Measurements from ENCODE around the gene HDAC11. TPM values are rescaled to one million over a fixed set of nuclear protein-coding genes. Genes with fewer than 3 reads are reported as not detected.

HDAC11 gene
- total and polyA plus RNA-seq, 2 of the 13 experiments (the other 11 are each of a cell fraction or from before 2014, with no cell fraction given), result 13.7 to 33.1 TPM

DNA sequence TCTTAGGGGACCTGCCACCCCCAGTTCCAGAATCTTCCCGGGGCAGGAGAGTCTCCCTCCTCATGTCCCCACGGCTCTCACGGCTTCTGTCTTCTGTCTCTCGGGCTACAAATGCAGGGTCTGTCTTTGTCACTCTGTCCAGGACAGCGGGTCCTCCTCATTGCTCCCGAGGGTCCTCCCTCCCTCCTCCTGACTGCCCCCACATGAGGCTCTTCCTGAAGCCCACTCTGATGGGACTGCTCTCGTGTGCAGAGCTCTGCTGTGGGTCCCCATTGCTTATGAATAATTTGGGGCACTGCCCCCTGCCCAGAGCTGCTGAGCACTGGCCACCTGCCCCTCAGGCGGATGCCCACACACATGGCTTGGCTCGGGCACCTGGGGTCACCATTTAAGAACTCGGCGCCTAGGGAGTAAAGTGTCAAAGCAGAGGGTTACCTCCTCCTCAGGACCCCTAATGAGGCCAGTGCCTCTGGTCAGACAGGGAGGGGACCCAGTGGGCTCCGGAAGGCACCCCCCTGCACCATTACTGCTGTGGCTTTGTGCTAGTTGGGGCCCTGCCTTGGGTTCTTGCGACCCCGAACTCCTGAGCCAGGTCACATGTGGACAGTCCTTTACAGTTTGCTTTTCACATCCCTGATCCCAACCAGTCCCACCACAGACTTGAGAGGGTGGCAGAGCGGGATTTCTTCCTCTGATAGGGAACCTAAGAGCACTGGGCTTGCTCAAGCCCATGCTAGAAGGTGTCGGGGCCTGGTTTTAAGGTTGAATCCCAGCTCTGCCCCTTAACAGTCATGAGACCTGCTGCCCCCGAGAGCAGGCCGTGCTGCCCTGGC lies 22.1 kb downstream of the HDAC11 start:
- intact Hi-C loops (cut with micrococcal nuclease; ENCODE audit: unreplicated experiment), result no loop called here
- no peak for FAIRE-seq
- no peak overlapping the region for H3K27ac ChIP-seq (ENCODE audit: extremely low read length, insufficient read depth, low read length)
- H3K27me3 ChIP-seq (ENCODE audit: control insufficient read depth in 1 of 2, insufficient read depth in 2 of 2, low read length in 2 of 2), result no peaks in the 10 kb centered on the region
- in situ Hi-C loops (cut with HindIII; ENCODE audit: extremely low pct_ligation_motif_present, low pct_unique_long_range_greater_than_20kb), result no loop called here
- no peak overlapping the region for H3K9ac ChIP-seq (ENCODE audit: insufficient read depth, low read depth, low read length)
- POLR2A ChIA-PET, result no interaction called here
- H3K4me1 ChIP-seq (ENCODE audit: insufficient read depth, low read length), result no peaks in the 10 kb centered on the region
- no peak overlapping the region for H3K4me2 ChIP-seq (ENCODE audit: low read depth, low read length)
- H3K36me3 ChIP-seq (replicated peaks in 1 of 2; ENCODE audit: control insufficient read depth in 1 of 2, insufficient read depth in 2 of 2, low read length in 2 of 2), result peaks cover 2 to 7% of the 10 kb centered on the region in 2 experiments; a peak in 2 of 5 replicates
- peaks cover 3% of the 10 kb centered on the region; the same call in 1 of the 2 replicates for H4K20me1 ChIP-seq (ENCODE audit: insufficient read depth, low read length)
- CTCF ChIA-PET (ENCODE audit: low intra/inter-chr PET ratio, low total read pairs), result no interaction called here
- H3K79me2 ChIP-seq (ENCODE audit: insufficient read depth, low read length), result no peaks in the 10 kb centered on the region
- no peaks in the 10 kb centered on the region for H3K9me3 ChIP-seq (ENCODE audit: low read length)
- no peak for ATAC-seq
- BruUV-seq (replicated peaks), result no TSS peak
- no peak for DNase-seq (ENCODE audit: low spot score)
- no peak overlapping the region for H2AFZ ChIP-seq (ENCODE audit: low read length)
- H3K4me3 ChIP-seq (replicated peaks in 1 of 3; ENCODE audit: insufficient read depth in 1 of 3, low read depth in 2 of 3, low read length in 3 of 3), result no peak overlapping the region
- 98% methylated on average over 11 of the region's 18 CpGs for WGBS (ENCODE audit: low lambda C conversion rate)
- TF ChIP-seq ATF1 (CRISPR knock-in tag; IDR thresholded peaks at IDR 0.05) (no peak), PAF1 (CRISPR knock-in tag; IDR thresholded peaks at IDR 0.05) (no peak), HMG20A (CRISPR knock-in tag; IDR thresholded peaks at IDR 0.05; ENCODE audit: borderline replicate concordance) (no peak), HNF4G (IDR thresholded peaks at IDR 0.05; ENCODE audit: borderline replicate concordance, low read depth, low read length) (no peak), HNF4G (CRISPR knock-in tag; IDR thresholded peaks at IDR 0.05; ENCODE audit: borderline replicate concordance, low read depth) (no peak), ZNF343 (CRISPR knock-in tag; IDR thresholded peaks at IDR 0.05) (no peak), PHB2 (IDR thresholded peaks at IDR 0.05; ENCODE audit: partially characterized antibody) (no peak), SP2 (CRISPR knock-in tag; IDR thresholded peaks at IDR 0.05) (no peak), PHF5A (CRISPR knock-in tag; IDR thresholded peaks at IDR 0.05; ENCODE audit: low read depth, unreplicated experiment) (no peak), ZBTB44 (CRISPR knock-in tag; IDR thresholded peaks at IDR 0.05) (no peak), CREBL2 (CRISPR knock-in tag; IDR thresholded peaks at IDR 0.05; ENCODE audit: borderline replicate concordance) (no peak), ZNF292 (CRISPR knock-in tag; IDR thresholded peaks at IDR 0.05; ENCODE audit: borderline replicate concordance, low read depth) (no peak), ZNF430 (CRISPR knock-in tag; IDR thresholded peaks at IDR 0.05) (no peak), HOXA3 (CRISPR knock-in tag; IDR thresholded peaks at IDR 0.05) (no peak), RORA (CRISPR knock-in tag; IDR thresholded peaks at IDR 0.05) (no peak)
- TF ChIP-seq, protein P1, sequence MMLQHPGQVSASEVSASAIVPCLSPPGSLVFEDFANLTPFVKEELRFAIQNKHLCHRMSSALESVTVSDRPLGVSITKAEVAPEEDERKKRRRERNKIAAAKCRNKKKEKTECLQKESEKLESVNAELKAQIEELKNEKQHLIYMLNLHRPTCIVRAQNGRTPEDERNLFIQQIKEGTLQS (CRISPR knock-in tag; IDR thresholded peaks at IDR 0.05), result no peak
- TF ChIP-seq, protein P2, sequence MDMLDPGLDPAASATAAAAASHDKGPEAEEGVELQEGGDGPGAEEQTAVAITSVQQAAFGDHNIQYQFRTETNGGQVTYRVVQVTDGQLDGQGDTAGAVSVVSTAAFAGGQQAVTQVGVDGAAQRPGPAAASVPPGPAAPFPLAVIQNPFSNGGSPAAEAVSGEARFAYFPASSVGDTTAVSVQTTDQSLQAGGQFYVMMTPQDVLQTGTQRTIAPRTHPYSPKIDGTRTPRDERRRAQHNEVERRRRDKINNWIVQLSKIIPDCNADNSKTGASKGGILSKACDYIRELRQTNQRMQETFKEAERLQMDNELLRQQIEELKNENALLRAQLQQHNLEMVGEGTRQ (IDR thresholded peaks at IDR 0.05; ENCODE audit: low read depth, low read length), result no peak
- TF ChIP-seq, protein P2 (CRISPR knock-in tag; IDR thresholded peaks at IDR 0.05; ENCODE audit: borderline replicate concordance), result no peak

Measured in HepG2 (cell line).